GM12875 (cell line): ENCODE results near the gene COL6A2.
"Not testable (repeated sequence)": the region's sequence is repeated elsewhere in the genome, so short reads cannot be mapped to it uniquely, and the experiment has no call there.

Source experiments
- H3K4me3 ChIP-seq: one replicate; pipeline ENCODE4 v1.5.1; 2011; ENCODE audit warnings: low read depth, low read length, control low read depth
- TF ChIP-seq, protein P1 (sequence below): IDR thresholded peaks from 2 replicates; pipeline ENCODE4 v1.5.1; 2011; ENCODE audit warnings: low read depth, mild to moderate bottlenecking, control low read depth, inconsistent platforms, low read length, moderate library complexity, borderline replicate concordance; ENCODE audit not compliant: insufficient read depth

The COL6A2 gene

GRCh38 chr21:46165098-46165497 lies 67.2 kb downstream of the COL6A2 start:
- TF ChIP-seq, protein P1, sequence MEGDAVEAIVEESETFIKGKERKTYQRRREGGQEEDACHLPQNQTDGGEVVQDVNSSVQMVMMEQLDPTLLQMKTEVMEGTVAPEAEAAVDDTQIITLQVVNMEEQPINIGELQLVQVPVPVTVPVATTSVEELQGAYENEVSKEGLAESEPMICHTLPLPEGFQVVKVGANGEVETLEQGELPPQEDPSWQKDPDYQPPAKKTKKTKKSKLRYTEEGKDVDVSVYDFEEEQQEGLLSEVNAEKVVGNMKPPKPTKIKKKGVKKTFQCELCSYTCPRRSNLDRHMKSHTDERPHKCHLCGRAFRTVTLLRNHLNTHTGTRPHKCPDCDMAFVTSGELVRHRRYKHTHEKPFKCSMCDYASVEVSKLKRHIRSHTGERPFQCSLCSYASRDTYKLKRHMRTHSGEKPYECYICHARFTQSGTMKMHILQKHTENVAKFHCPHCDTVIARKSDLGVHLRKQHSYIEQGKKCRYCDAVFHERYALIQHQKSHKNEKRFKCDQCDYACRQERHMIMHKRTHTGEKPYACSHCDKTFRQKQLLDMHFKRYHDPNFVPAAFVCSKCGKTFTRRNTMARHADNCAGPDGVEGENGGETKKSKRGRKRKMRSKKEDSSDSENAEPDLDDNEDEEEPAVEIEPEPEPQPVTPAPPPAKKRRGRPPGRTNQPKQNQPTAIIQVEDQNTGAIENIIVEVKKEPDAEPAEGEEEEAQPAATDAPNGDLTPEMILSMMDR: no peak
- no peak overlapping the region for H3K4me3 ChIP-seq

DNA sequence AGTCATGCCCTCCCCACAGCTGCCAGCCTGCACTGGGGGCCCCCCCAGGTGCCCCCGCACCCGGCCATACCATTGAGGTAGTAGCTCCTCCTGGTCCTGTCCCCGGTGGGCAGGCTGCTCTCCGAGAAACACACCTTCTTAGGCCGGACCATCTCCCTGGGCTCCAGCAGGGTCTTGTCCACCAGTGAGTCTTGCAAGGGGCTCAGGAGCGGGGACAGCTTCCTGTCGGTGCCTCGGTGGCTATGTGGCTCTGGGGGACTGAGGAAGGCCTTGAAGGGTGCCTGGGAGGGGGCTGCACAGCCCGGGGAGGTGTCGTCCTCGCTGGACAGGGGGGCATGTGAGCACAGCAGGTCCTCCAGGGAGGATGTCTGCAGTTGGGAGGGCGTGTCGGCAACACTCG lies 70.3 kb downstream of the COL6A2 start:
- H3K4me3 ChIP-seq: no peak overlapping the region
- TF ChIP-seq, protein P1: no peak

DNA sequence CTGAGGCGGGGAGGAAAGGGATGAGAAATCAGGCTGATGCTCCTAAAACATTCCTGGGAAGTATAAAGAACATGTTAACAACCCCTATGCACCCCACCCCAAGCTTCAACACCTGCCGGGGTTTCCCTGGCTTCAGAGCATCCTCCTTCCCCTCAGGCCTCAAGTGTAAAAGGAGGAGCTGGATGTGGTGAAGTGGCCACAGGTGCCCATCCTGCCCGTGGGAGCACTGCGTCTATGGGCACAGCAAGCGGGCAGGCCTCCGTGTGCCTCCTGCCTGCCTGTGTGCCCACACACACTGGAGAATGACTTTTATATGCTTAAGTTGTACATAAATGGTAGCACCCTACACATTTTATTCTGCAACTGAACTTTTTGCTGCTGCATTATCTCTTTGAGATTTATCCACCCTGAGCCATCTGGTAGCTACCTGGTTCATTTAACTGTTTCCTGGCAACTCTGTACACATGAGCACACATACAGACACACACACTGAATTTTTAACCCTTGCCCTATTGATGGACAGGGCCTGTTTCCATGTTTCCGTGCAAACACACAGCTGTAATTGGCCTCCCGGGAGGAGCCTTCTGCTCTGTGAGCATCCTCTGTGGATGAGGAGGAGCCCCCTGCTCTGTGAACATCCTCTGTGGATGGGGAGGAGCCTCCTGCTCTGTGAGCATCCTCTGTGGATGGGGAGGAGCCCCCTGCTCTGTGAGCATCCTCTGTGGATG lies 70.9 kb downstream of the COL6A2 start:
- TF ChIP-seq, protein P1: no peak
- no peak overlapping the region for H3K4me3 ChIP-seq

DNA sequence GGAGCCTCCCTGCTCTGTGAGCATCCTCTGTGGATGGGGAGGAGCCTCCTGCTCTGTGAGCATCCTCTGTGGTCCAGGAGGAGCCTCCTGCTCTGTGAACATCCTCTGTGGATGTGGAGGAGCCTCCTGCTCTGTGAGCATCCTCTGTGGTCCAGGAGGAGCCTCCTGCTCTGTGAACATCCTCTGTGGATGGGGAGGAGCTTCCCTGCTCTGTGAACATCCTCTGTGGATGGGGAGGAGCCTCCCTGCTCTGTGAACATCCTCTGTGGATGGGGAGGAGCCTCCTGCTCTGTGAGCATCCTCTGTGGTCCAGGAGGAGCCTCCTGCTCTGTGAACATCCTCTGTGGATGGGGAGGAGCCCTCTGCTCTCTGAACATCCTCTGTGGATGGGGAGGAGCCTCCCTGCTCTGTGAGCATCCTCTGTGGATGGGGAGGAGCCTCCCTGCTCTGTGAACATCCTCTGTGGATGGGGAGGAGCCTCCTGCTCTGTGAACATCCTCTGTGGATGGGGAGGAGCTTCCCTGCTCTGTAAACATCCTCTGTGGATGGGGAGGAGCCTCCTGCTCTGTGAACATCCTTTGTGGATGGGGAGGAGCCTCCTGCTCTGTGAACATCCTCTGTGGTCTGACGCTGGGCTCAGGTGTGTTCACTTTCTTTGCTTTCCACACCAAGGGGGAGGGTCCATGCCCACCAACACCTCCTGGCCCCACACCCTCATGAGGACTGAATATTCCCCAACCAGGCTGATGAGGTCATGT lies 72.7 kb downstream of the COL6A2 start:
- not testable (repeated sequence) for H3K4me3 ChIP-seq

- H3K4me3 ChIP-seq: no peak overlapping the region
- TF ChIP-seq, protein P1: no peak
These were observed 73.7 kb downstream of the COL6A2 start for GRCh38 chr21:46171585-46171984.

- H3K4me3 ChIP-seq: no peak overlapping the region
- TF ChIP-seq, protein P1: no peak
These were observed 74.3 kb downstream of the COL6A2 start for GRCh38 chr21:46171996-46172862.

DNA sequence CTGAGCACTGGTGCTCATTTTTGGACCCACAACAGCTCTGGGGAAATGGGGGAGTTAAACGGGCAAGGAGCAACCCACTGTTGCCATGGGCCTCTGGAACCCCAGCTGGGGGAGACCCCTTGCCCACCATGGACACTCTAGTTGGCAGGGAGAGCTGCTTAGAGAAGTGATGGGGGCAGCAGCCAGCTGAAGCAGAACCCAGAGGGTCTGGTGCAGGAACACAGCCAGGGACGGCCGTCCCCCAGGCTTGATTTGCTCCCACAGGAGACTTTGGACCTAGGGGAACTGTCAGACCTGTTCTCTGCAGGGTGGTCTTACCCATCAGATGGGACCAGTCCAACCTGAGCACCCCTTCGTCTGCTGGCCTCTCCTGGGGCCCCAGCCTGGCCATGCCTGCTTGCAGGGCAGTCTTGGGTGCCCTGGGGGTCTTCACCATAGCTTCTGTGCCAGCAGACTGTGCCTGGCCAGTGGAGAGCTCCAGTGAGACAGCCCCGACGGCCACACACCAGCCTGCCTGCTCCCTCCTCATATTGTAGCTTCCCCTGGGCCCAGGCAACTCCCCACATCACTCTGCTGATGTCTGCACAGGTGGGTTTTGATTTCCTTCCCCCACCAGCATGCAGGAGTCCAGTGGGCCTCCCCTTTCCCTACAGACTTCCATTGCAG lies 75.1 kb downstream of the COL6A2 start:
- TF ChIP-seq, protein P1: no peak
- H3K4me3 ChIP-seq: no peak overlapping the region
